Measurements from ENCODE around the gene ANAPC13. TPM values are rescaled to one million over a fixed set of nuclear protein-coding genes. Genes with fewer than 3 reads are reported as not detected.

Gene ANAPC13
- total RNA-seq, 3 donors from 2014 or later (not counting 1 experiment from before 2014, with no cell fraction given): 16.1 to 20.4 (median 16.6) TPM

GRCh38 chr3:134448664-134449063 is 37.1 kb downstream of the ANAPC13 start:
- 86% methylated on average over 4 of the region's 5 CpGs for WGBS (ENCODE audit: insufficient coverage)
- Histone ChIP-seq H3K4me3 (ENCODE audit: low read length) (no peak overlapping the region), H3K4me1 (ENCODE audit: control insufficient read depth, insufficient read depth, low read length) (no peaks in the 10 kb centered on the region), H3K27me3 (ENCODE audit: control insufficient read depth, insufficient read depth, low read length) (peaks cover 5% of the 10 kb centered on the region), H3K9me3 (ENCODE audit: control insufficient read depth, insufficient read depth, low read length) (no peaks in the 10 kb centered on the region), H3K36me3 (ENCODE audit: control insufficient read depth, insufficient read depth, low read length) (no peaks in the 10 kb centered on the region), H3K27ac (ENCODE audit: low read length) (no peak overlapping the region)
- intact Hi-C loops (cut with micrococcal nuclease): no loop called here
- Mint-ChIP-seq H3K27ac (no peak overlapping the region), H3K4me3 (no peak overlapping the region), H3K9me3 (peaks cover 4 to 11% of the 10 kb centered on the region in 2 donors), H3K36me3 (no peaks in the 10 kb centered on the region), H3K27me3 (ENCODE audit: low read depth in 2 of 2) (peaks cover 20 to 23% of the 10 kb centered on the region in 2 donors), H3K4me1 (no peaks in the 10 kb centered on the region)
- no peak for TF ChIP-seq CTCF (IDR thresholded peaks at IDR 0.05)
- ATAC-seq (no peak), DNase-seq (no peak)

GRCh38 chr3:134447351-134447750 is 38.4 kb downstream of the ANAPC13 start:
- Mint-ChIP-seq H3K27me3 (ENCODE audit: low read depth in 2 of 2) (peaks cover 19 to 20% of the 10 kb centered on the region in 2 donors), H3K36me3 (no peaks in the 10 kb centered on the region), H3K4me1 (no peaks in the 10 kb centered on the region), H3K4me3 (no peak overlapping the region), H3K27ac (no peak overlapping the region), H3K9me3 (peaks cover 4 to 11% of the 10 kb centered on the region in 2 donors)
- WGBS (ENCODE audit: insufficient coverage): 100% methylated on average over 1 of the region's 1 CpG
- Histone ChIP-seq H3K27me3 (ENCODE audit: control insufficient read depth, insufficient read depth, low read length) (peaks cover 5% of the 10 kb centered on the region), H3K4me1 (ENCODE audit: control insufficient read depth, insufficient read depth, low read length) (no peaks in the 10 kb centered on the region), H3K4me3 (ENCODE audit: low read length) (no peak overlapping the region), H3K27ac (ENCODE audit: low read length) (no peak overlapping the region), H3K9me3 (ENCODE audit: control insufficient read depth, insufficient read depth, low read length) (no peaks in the 10 kb centered on the region), H3K36me3 (ENCODE audit: control insufficient read depth, insufficient read depth, low read length) (no peaks in the 10 kb centered on the region)
- no peak for TF ChIP-seq CTCF (IDR thresholded peaks at IDR 0.05)
- intact Hi-C loops (cut with micrococcal nuclease): no loop called here
- DNase-seq: no peak
- no peak for ATAC-seq

GRCh38 chr3:134446800-134447199 is 39.0 kb downstream of the ANAPC13 start:
- Mint-ChIP-seq H3K4me1 (no peaks in the 10 kb centered on the region), H3K27ac (no peak overlapping the region), H3K4me3 (no peak overlapping the region), H3K36me3 (no peaks in the 10 kb centered on the region), H3K9me3 (peaks cover 4 to 11% of the 10 kb centered on the region in 2 donors), H3K27me3 (ENCODE audit: low read depth in 2 of 2) (peaks cover 19 to 20% of the 10 kb centered on the region in 2 donors)
- 51% methylated on average over 3 of the region's 3 CpGs for WGBS (ENCODE audit: insufficient coverage)
- Histone ChIP-seq H3K36me3 (ENCODE audit: control insufficient read depth, insufficient read depth, low read length) (no peaks in the 10 kb centered on the region), H3K4me1 (ENCODE audit: control insufficient read depth, insufficient read depth, low read length) (no peaks in the 10 kb centered on the region), H3K9me3 (ENCODE audit: control insufficient read depth, insufficient read depth, low read length) (no peaks in the 10 kb centered on the region), H3K27ac (ENCODE audit: low read length) (no peak overlapping the region), H3K27me3 (ENCODE audit: control insufficient read depth, insufficient read depth, low read length) (peaks cover 5% of the 10 kb centered on the region), H3K4me3 (ENCODE audit: low read length) (no peak overlapping the region)
- intact Hi-C loops (cut with micrococcal nuclease): no loop called here
- no peak for DNase-seq
- ATAC-seq: no peak
- no peak for TF ChIP-seq CTCF (IDR thresholded peaks at IDR 0.05)

- no peaks in the 10 kb centered on the region for H3K36me3 Mint-ChIP-seq
- Histone ChIP-seq H3K36me3 (ENCODE audit: control insufficient read depth, insufficient read depth, low read length) (no peaks in the 10 kb centered on the region), H3K27me3 (ENCODE audit: control insufficient read depth, insufficient read depth, low read length) (peaks cover 5% of the 10 kb centered on the region), H3K4me1 (ENCODE audit: control insufficient read depth, insufficient read depth, low read length) (no peaks in the 10 kb centered on the region), H3K4me3 (ENCODE audit: low read length) (no peak overlapping the region), H3K9me3 (ENCODE audit: control insufficient read depth, insufficient read depth, low read length) (no peaks in the 10 kb centered on the region), H3K27ac (ENCODE audit: low read length) (no peak overlapping the region)
- intact Hi-C loops (cut with micrococcal nuclease): no loop called here
- TF ChIP-seq CTCF (IDR thresholded peaks at IDR 0.05): no peak
- H3K4me1 Mint-ChIP-seq: no peaks in the 10 kb centered on the region
- H3K4me3 Mint-ChIP-seq: no peak overlapping the region
- peaks cover 4 to 11% of the 10 kb centered on the region in 2 donors for H3K9me3 Mint-ChIP-seq
- peaks cover 24 to 25% of the 10 kb centered on the region in 2 donors for H3K27me3 Mint-ChIP-seq (ENCODE audit: low read depth in 2 of 2)
- ATAC-seq (no peak), DNase-seq (no peak)
- 65% methylated on average over 1 of the region's 1 CpG for WGBS (ENCODE audit: insufficient coverage)
- no peak overlapping the region for H3K27ac Mint-ChIP-seq
Measured at GRCh38 chr3:134445636-134446035, 40.1 kb downstream of the ANAPC13 start.
